GM13976 (cell line): ENCODE results near the gene HAGH.

ENCODE experiments used
- DNase-seq: peaks from one replicate; pipeline ENCODE4 v3.0.0; 2012; ENCODE audit warnings: low spot score
- CTCF ChIP-seq: IDR thresholded peaks from 2 replicates; pipeline ENCODE4 v1.5.1; 2012; ENCODE audit warnings: borderline replicate concordance, mild to moderate bottlenecking; ENCODE audit not compliant: insufficient read depth; ENCODE audit errors: extremely low read depth, missing control alignments, control extremely low read depth
- in situ Hi-C: fragments of 300-500 bp; cut with MboI; formaldehyde crosslinking; loops from one replicate; pipeline ENCODE4 v1.12.0; 2022; ENCODE audit warnings: low sequenced_read_pairs, mixed read lengths, inconsistent platforms; ENCODE audit not compliant: unreplicated experiment

Gene HAGH

GRCh38 chr16:1825381-1825863 is 1.2 kb downstream of the HAGH start:
- DNase-seq: no peak
- no peak for TF ChIP-seq CTCF
- in situ Hi-C loops: no loop called here

- in situ Hi-C loops: no loop called here
- no peak for TF ChIP-seq CTCF
- DNase-seq: peak; percentile 54
Observed at GRCh38 chr16:1823821-1824220, 2.8 kb downstream of the HAGH start.

GRCh38 chr16:1822801-1823200 is 3.8 kb downstream of the HAGH start:
- no peak for DNase-seq
- in situ Hi-C loops: no loop called here
- TF ChIP-seq CTCF: no peak

- in situ Hi-C loops: no loop called here
- TF ChIP-seq CTCF: no peak
- DNase-seq: no peak
Observed at GRCh38 chr16:1821861-1822611, 4.6 kb downstream of the HAGH start.

- DNase-seq: no peak
- in situ Hi-C loops: no loop called here
- TF ChIP-seq CTCF: no peak
Observed at GRCh38 chr16:1820946-1821290, 5.7 kb downstream of the HAGH start.

- TF ChIP-seq CTCF: no peak
- no peak for DNase-seq
- in situ Hi-C loops: no loop called here
Observed at GRCh38 chr16:1820096-1820945, 6.3 kb downstream of the HAGH start.
